Kidney (tissue), 14 donors: ENCODE measurements around the gene RPTOR. TPM values are rescaled to one million over a fixed set of nuclear protein-coding genes. Genes with fewer than 3 reads are reported as not detected.

ENCODE experiments used
- DNase-seq, 5 donors: peaks; one replicate each; pipeline ENCODE4 v3.0.0-alpha.2; 2013 to 2020
- FAIRE-seq: peaks from 2 replicates; lab custom pipeline; 2012; peaks lifted over from hg19 to GRCh38; lab: Jason Lieb, UNC
- H3K27ac ChIP-seq, 2 donors: one replicate each; pipeline ENCODE4 v1.7.0; 2013; ENCODE audit warnings: low read depth in 2 of 2, low read length in 2 of 2, inconsistent platforms in 1 of 2
- H3K27me3 ChIP-seq: one replicate; pipeline ENCODE4 v1.7.1; 2013; ENCODE audit warnings: low read length, inconsistent platforms; ENCODE audit not compliant: control insufficient read depth, insufficient read depth
- H3K36me3 ChIP-seq, 3 donors: one replicate each; pipeline versions ENCODE4 v1.7.0 to v1.7.1; 2013; ENCODE audit warnings: low read length in 3 of 3, control low read depth in 1 of 3, inconsistent platforms in 1 of 3; ENCODE audit not compliant: insufficient read depth in 3 of 3, control insufficient read depth in 2 of 3
- H3K4me1 ChIP-seq, 3 donors: one replicate each; pipeline versions ENCODE4 v1.7.0 to v1.7.1; 2013; ENCODE audit warnings: low read length in 3 of 3, inconsistent platforms in 1 of 3, low read depth in 1 of 3; ENCODE audit not compliant: control insufficient read depth in 2 of 3, insufficient read depth in 2 of 3
- H3K4me3 ChIP-seq, 3 donors: one replicate each; pipeline versions ENCODE4 v1.7.0 to v1.8.1; 2013; ENCODE audit warnings: low read length in 3 of 3, control low read depth in 1 of 3, inconsistent platforms in 1 of 3
- H3K9ac ChIP-seq, 3 donors: one replicate each; pipeline versions ENCODE4 v1.7.0 to v1.7.1; 2013; ENCODE audit warnings: low read length in 3 of 3, control low read depth in 1 of 3, inconsistent platforms in 1 of 3
- H3K9me3 ChIP-seq, 3 donors: one replicate each; pipeline versions ENCODE4 v1.7.0 to v1.7.1; 2013; ENCODE audit warnings: low read length in 3 of 3, control low read depth in 1 of 3, inconsistent platforms in 1 of 3; ENCODE audit not compliant: control insufficient read depth in 2 of 3, insufficient read depth in 1 of 3
- CTCF ChIP-seq: IDR thresholded peaks from 3 replicates; pipeline ENCODE4 v1.5.1; 2012; ENCODE audit warnings: mild to moderate bottlenecking, moderate library complexity, borderline replicate concordance; ENCODE audit not compliant: insufficient read depth; ENCODE audit errors: extremely low read depth
- intact Hi-C: fragments of 100-400 bp; cut with DNase I; formaldehyde crosslinking; loops from one replicate; pipeline ENCODE4 v1.11.1; 2022
- polyA plus RNA-seq: library from polyadenylated mRNA; stranded (reverse); fragments of 350-450 nt; fragmentation: Illumina TruSeq; extraction: RNeasy Lipid Tissue Mini Kit (QIAGEN cat#74804); gene quantifications from one replicate; pipeline ENCODE4 v1.2.3, GENCODE V29; 2014; ENCODE audit warnings: low read depth, low replicate concordance; ENCODE audit not compliant: insufficient read depth
- total RNA-seq: library from RNA; stranded (reverse); fragmentation: NEBNext Ultra II Directional; extraction: Animal tissue kit (Norgen Biotek cat#: 25700); gene quantifications from one replicate; pipeline ENCODE4 v1.2.1, GENCODE V29; 2021
- donor health status: control.
- donor health status: control.
- donor health status: control.
- donor health status: control.
- donor health status: control.
- donor health status: DM: yes; HTN: yes; CAD: no.
- donor health status: Normal renal cell carcinoma (clear cell type).

RPTOR gene
- total and polyA plus RNA-seq, 2 donors from 2014 or later = 5.5 to 37.6 TPM

DNA sequence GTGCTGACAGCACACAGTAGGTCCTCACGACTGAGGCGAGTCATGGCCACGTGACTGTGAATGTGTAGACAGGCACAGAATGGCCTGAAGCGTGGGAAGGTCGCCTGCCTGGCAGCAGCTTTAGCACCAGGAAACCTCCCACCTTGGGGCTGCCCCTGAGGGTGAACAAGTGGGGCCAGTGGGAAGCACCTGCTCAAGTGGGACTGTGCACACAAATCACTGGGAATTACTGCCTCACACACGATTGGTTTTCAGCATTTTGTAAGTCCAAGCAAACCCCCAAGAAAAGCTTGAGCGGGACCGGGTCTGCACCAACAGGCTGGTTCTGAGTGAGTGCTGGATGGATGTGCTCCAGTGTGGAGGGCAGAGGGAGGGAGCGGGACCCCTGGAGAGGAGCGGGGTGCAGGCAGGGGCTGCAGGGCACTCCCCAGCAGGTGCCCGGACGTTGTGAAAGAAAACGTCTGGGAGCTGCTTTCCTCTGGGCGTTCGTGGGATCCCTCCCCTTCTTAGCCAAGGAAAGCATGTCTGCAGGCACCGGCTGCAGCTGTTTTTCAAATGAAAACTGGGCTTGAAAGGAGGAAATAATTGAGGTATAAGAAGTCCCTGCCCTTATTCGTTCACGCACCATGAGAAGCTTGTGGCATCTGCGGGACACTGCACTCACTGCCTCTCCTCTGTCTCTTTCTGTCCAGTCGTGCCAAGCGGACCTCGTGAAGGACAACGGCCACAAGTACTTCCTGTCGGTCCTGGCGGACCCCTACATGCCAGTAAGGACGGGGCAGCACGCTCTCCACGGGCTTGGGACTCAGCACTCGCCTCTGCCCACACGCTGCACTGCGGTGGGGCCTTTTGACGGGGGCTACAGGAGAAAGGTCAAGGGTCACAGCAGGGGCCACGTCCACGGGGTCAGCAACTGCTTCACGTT is 335.3 kb downstream of the RPTOR start:
- no peak overlapping the region for H3K9ac ChIP-seq
- no peak for FAIRE-seq
- no peaks in the 10 kb centered on the region for H3K27me3 ChIP-seq
- no peak overlapping the region for H3K4me3 ChIP-seq
- peak in 2 of 5 donors; percentile 50 to 69 for DNase-seq
- no peak for TF ChIP-seq CTCF
- intact Hi-C loops = no loop called here
- H3K9me3 ChIP-seq = no peaks in the 10 kb centered on the region
- no peaks in the 10 kb centered on the region for H3K4me1 ChIP-seq
- peaks cover 0 to 18% (median 6%) of the 10 kb centered on the region in 3 donors for H3K36me3 ChIP-seq
- H3K27ac ChIP-seq = no peak overlapping the region

- no peaks in the 10 kb centered on the region for H3K4me1 ChIP-seq
- no peaks in the 10 kb centered on the region for H3K9me3 ChIP-seq
- no peaks in the 10 kb centered on the region for H3K27me3 ChIP-seq
- no peak overlapping the region for H3K27ac ChIP-seq
- FAIRE-seq (no peak), DNase-seq (no peak)
- intact Hi-C loops = no loop called here
- H3K36me3 ChIP-seq = peaks cover 0 to 22% (median 6%) of the 10 kb centered on the region in 3 donors
- TF ChIP-seq CTCF = no peak
- no peak overlapping the region for H3K4me3 ChIP-seq
- no peak overlapping the region for H3K9ac ChIP-seq
Observed at GRCh38 chr17:80880648-80880985, 336.0 kb downstream of the RPTOR start.

GRCh38 chr17:80881306-80881705 is 336.7 kb downstream of the RPTOR start:
- peaks cover 0 to 22% (median 8%) of the 10 kb centered on the region in 3 donors for H3K36me3 ChIP-seq
- H3K9me3 ChIP-seq = no peaks in the 10 kb centered on the region
- H3K9ac ChIP-seq = no peak overlapping the region
- no peak overlapping the region for H3K27ac ChIP-seq
- intact Hi-C loops = no loop called here
- TF ChIP-seq CTCF = no peak
- no peak overlapping the region for H3K4me3 ChIP-seq
- H3K4me1 ChIP-seq = no peaks in the 10 kb centered on the region
- peak in 1 of 5 donors; percentile 24 for DNase-seq
- H3K27me3 ChIP-seq = no peaks in the 10 kb centered on the region
- no peak for FAIRE-seq
